Astrocyte (in vitro differentiated cells and primary cell): Measurements from ENCODE around the gene AGAP5. TPM values are rescaled to one million over a fixed set of nuclear protein-coding genes. Genes with fewer than 3 reads are reported as not detected.
A peak's percentile ranks its signal among the peaks of the same experiment; 100 is the strongest.

Experiments
- DNase-seq: peaks from one replicate; pipeline ENCODE4 v3.0.0-alpha.2; 2010; ENCODE audit warnings: low read depth
- FAIRE-seq: peaks from 2 replicates; lab custom pipeline; 2011; peaks lifted over from hg19 to GRCh38; lab: Jason Lieb, UNC
- H2AFZ ChIP-seq: 2 replicates; pipeline ENCODE4 v1.6.0; 2012; ENCODE audit warnings: low read depth, low read length, inconsistent platforms
- H3K27ac ChIP-seq: 2 replicates; pipeline ENCODE4 v1.5.1; 2011; ENCODE audit warnings: low read depth, low read length, inconsistent platforms
- H3K27me3 ChIP-seq: 2 replicates; pipeline ENCODE4 v1.6.0; 2011; ENCODE audit warnings: low read length, inconsistent platforms; ENCODE audit not compliant: insufficient read depth
- H3K36me3 ChIP-seq: 2 replicates; pipeline ENCODE4 v1.5.1; 2011; ENCODE audit warnings: low read length, inconsistent platforms; ENCODE audit not compliant: insufficient read depth
- H3K4me1 ChIP-seq: 2 replicates; pipeline ENCODE4 v1.5.1; 2011; ENCODE audit warnings: low read length, inconsistent platforms; ENCODE audit not compliant: insufficient read depth
- H3K4me2 ChIP-seq: 2 replicates; pipeline ENCODE4 v1.6.0; 2012; ENCODE audit warnings: low read length, inconsistent platforms
- H3K4me3 ChIP-seq: 2 replicates; pipeline ENCODE4 v1.5.1; 2011; ENCODE audit warnings: low read depth, mild to moderate bottlenecking, low read length, inconsistent platforms; ENCODE audit not compliant: insufficient read depth
- H3K79me2 ChIP-seq: 2 replicates; pipeline ENCODE4 v1.6.0; 2012; ENCODE audit warnings: mild to moderate bottlenecking, low read length, inconsistent platforms; ENCODE audit not compliant: insufficient read depth
- H3K9ac ChIP-seq: 2 replicates; pipeline ENCODE4 v1.6.0; 2012; ENCODE audit warnings: mild to moderate bottlenecking, low read length, inconsistent platforms
- H3K9me3 ChIP-seq: 2 replicates; pipeline ENCODE4 v1.5.1; 2012; ENCODE audit warnings: low read depth, mild to moderate bottlenecking, low read length, inconsistent platforms; ENCODE audit not compliant: insufficient read depth
- H4K20me1 ChIP-seq: 2 replicates; pipeline ENCODE4 v1.6.0; 2012; ENCODE audit warnings: low read length, inconsistent platforms; ENCODE audit not compliant: insufficient read depth
- H3K27ac Mint-ChIP-seq: one replicate; pipeline ENCODE4 v1.8.0; 2021; ENCODE audit warnings: mild to moderate bottlenecking, mixed read lengths; ENCODE audit not compliant: unreplicated experiment
- H3K27me3 Mint-ChIP-seq: one replicate; pipeline ENCODE4 v1.8.0; 2021; ENCODE audit warnings: low read depth, mixed read lengths; ENCODE audit not compliant: unreplicated experiment
- H3K36me3 Mint-ChIP-seq: one replicate; pipeline ENCODE4 v1.8.0; 2021; ENCODE audit warnings: low read depth, mixed read lengths; ENCODE audit not compliant: unreplicated experiment
- H3K4me1 Mint-ChIP-seq: one replicate; pipeline ENCODE4 v1.8.0; 2021; ENCODE audit warnings: low read depth, mixed read lengths; ENCODE audit not compliant: unreplicated experiment
- H3K4me3 Mint-ChIP-seq: one replicate; pipeline ENCODE4 v1.8.0; 2021; ENCODE audit warnings: mild to moderate bottlenecking, moderate library complexity, mixed read lengths; ENCODE audit not compliant: unreplicated experiment
- H3K9me3 Mint-ChIP-seq: one replicate; pipeline ENCODE4 v1.8.0; 2021; ENCODE audit warnings: mild to moderate bottlenecking, mixed read lengths; ENCODE audit not compliant: unreplicated experiment
- EZH2 ChIP-seq: IDR thresholded peaks from 2 replicates; pipeline ENCODE4 v1.6.1; 2012; ENCODE audit warnings: mild to moderate bottlenecking, low read length, inconsistent platforms; ENCODE audit not compliant: insufficient read depth
- total RNA-seq: library from RNA; stranded (reverse); gene quantifications from 2 replicates; pipeline ENCODE4 v1.2.1, GENCODE V29; 2021
- TF ChIP-seq, protein P1 (sequence below): IDR thresholded peaks from 2 replicates; pipeline ENCODE4 v1.5.1; 2011; ENCODE audit warnings: low read depth, mild to moderate bottlenecking, inconsistent platforms, low read length, moderate library complexity; ENCODE audit not compliant: insufficient read depth

The AGAP5 gene
- total RNA-seq, 1 donor from 2014 or later: 5.1 TPM

DNA sequence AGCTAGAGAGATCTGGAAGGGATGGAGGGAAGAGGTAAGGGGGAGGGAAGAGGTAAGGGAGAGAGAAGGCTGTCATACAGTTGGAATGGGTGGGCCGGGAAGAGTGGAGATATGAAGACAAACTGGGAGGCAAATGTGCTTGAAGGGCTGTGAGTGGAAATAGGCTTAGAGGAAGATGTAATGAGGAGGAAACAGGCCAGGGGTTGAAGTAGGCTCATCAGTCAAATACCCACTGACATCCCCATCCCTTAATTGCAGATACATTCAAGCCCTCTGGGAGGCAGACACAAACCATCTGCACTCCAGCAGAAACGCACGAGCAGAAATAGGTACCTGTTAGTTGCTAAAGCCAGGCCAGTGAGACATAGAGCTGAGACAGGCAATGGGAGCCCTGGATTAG lies 44.2 kb downstream of the AGAP5 start:
- H2AFZ ChIP-seq: no peak overlapping the region
- no peaks in the 10 kb centered on the region for H4K20me1 ChIP-seq
- H3K27ac ChIP-seq: no peak overlapping the region
- FAIRE-seq (no peak), DNase-seq (no peak)
- H3K4me1 ChIP-seq: peaks cover 36% of the 10 kb centered on the region
- TF ChIP-seq, protein P1, sequence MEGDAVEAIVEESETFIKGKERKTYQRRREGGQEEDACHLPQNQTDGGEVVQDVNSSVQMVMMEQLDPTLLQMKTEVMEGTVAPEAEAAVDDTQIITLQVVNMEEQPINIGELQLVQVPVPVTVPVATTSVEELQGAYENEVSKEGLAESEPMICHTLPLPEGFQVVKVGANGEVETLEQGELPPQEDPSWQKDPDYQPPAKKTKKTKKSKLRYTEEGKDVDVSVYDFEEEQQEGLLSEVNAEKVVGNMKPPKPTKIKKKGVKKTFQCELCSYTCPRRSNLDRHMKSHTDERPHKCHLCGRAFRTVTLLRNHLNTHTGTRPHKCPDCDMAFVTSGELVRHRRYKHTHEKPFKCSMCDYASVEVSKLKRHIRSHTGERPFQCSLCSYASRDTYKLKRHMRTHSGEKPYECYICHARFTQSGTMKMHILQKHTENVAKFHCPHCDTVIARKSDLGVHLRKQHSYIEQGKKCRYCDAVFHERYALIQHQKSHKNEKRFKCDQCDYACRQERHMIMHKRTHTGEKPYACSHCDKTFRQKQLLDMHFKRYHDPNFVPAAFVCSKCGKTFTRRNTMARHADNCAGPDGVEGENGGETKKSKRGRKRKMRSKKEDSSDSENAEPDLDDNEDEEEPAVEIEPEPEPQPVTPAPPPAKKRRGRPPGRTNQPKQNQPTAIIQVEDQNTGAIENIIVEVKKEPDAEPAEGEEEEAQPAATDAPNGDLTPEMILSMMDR: no peak
- no peak for TF ChIP-seq EZH2
- H3K9ac ChIP-seq: no peak overlapping the region
- Mint-ChIP-seq H3K27ac (no peak overlapping the region), H3K4me3 (peak overlapping the region; percentile 42), H3K36me3 (no peaks in the 10 kb centered on the region), H3K9me3 (no peaks in the 10 kb centered on the region), H3K27me3 (no peaks in the 10 kb centered on the region), H3K4me1 (peaks cover 45% of the 10 kb centered on the region)
- H3K4me2 ChIP-seq: no peak overlapping the region
- H3K79me2 ChIP-seq: no peaks in the 10 kb centered on the region
- no peak overlapping the region for H3K4me3 ChIP-seq
- no peaks in the 10 kb centered on the region for H3K9me3 ChIP-seq
- H3K36me3 ChIP-seq: no peaks in the 10 kb centered on the region
- H3K27me3 ChIP-seq: no peaks in the 10 kb centered on the region

DNA sequence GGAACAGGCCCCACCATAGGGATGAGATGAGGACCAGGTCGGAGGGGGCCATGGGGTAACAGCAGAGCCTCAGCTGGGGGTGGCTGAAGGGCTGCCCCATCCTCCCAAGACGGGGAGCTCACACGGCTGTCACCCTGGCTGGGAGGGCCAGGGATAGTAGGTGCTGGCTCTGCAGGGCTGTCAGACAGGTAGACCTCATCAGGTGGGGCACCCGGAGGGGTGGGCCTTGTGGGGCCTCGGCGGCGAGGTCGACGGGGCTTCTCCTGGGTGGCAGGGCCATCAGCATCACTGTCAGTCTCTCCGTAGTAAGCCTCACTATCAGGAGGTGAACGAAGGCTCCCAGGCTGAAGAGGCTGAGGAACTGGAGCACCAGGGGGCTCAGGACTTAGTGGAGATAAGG lies 44.7 kb downstream of the AGAP5 start:
- Mint-ChIP-seq H3K27me3 (no peaks in the 10 kb centered on the region), H3K27ac (no peak overlapping the region), H3K9me3 (no peaks in the 10 kb centered on the region), H3K4me1 (peaks cover 47% of the 10 kb centered on the region), H3K4me3 (no peak overlapping the region), H3K36me3 (no peaks in the 10 kb centered on the region)
- Histone ChIP-seq H2AFZ (no peak overlapping the region), H3K79me2 (no peaks in the 10 kb centered on the region), H3K4me3 (no peak overlapping the region), H3K27me3 (no peaks in the 10 kb centered on the region), H3K27ac (no peak overlapping the region), H3K9me3 (no peaks in the 10 kb centered on the region), H3K9ac (no peak overlapping the region), H3K4me2 (no peak overlapping the region), H3K4me1 (peaks cover 40% of the 10 kb centered on the region), H3K36me3 (no peaks in the 10 kb centered on the region), H4K20me1 (no peaks in the 10 kb centered on the region)
- FAIRE-seq (no peak), DNase-seq (no peak)
- TF ChIP-seq, protein P1: no peak
- no peak for TF ChIP-seq EZH2

DNA sequence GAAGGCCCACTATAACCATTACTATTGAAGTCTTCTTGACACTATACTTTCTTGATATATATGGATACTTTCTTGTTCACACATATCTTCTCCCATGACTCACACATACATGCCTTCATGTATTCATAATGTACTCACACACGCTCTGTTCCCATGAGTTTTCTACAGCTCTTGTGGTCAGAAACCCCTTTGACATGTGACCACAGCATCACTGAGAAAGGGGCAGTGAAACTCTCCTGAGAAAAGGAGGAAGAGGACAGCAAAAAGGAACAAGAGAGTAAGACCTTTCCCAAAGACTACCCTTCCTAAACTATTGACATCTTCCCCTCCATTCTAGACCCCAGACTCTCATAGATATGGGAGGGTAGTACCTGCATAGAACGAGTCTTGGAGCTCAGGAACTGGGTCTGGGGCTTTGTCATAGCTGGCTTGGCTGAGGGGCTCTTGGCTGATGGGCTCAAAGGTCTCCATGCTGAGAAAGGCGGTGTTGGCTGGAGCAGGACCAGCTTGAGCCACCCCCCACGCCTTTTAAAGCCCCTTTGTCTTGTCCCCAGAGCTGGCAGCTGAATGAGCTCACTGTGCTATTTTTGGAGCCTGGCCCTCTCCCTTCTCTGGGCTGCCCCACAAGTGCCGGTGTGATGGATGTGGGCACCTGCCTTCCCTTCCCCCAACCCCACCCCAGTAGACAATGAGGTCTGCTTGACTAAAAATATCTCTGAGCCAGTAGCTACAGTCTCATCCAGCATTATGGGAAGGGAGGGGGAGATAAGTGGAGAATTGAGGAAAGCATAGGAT lies 47.2 kb downstream of the AGAP5 start:
- Mint-ChIP-seq H3K36me3 (no peaks in the 10 kb centered on the region), H3K27me3 (no peaks in the 10 kb centered on the region), H3K4me1 (peaks cover 45% of the 10 kb centered on the region), H3K9me3 (no peaks in the 10 kb centered on the region), H3K4me3 (peak overlapping the region; percentile 60), H3K27ac (peak overlapping the region; percentile 93)
- H3K79me2 ChIP-seq: no peaks in the 10 kb centered on the region
- no peaks in the 10 kb centered on the region for H3K27me3 ChIP-seq
- DNase-seq (peak; percentile 78), FAIRE-seq (no peak)
- peak overlapping the region; percentile 88 for H3K4me2 ChIP-seq
- no peaks in the 10 kb centered on the region for H4K20me1 ChIP-seq
- no peak overlapping the region for H3K4me3 ChIP-seq
- H3K36me3 ChIP-seq: no peaks in the 10 kb centered on the region
- TF ChIP-seq EZH2: no peak
- TF ChIP-seq, protein P1: no peak
- H3K9me3 ChIP-seq: no peaks in the 10 kb centered on the region
- H3K4me1 ChIP-seq: peaks cover 36% of the 10 kb centered on the region
- H2AFZ ChIP-seq: no peak overlapping the region
- peak overlapping the region; percentile 98 for H3K27ac ChIP-seq
- peak overlapping the region; percentile 79 for H3K9ac ChIP-seq
